HG02571 (cell line): ENCODE measurements around the gene STIM2.
"Not testable (repeated sequence)": the region's sequence is repeated elsewhere in the genome, so short reads cannot be mapped to it uniquely, and the experiment has no call there.

ENCODE experiments used
- ATAC-seq: cut with Tn5 transposase; IDR thresholded peaks from one replicate; pipeline ENCODE4 v1.9.1; 2021; ENCODE audit warnings: mild to moderate bottlenecking, moderate library complexity; ENCODE audit not compliant: unreplicated experiment

Gene STIM2

GRCh38 chr4:26860157-26860921 lies at the start of gene STIM2:
Gene STIM2 (plus strand): TSS chr4:26860841.
- peak; percentile 55 for ATAC-seq

- ATAC-seq, result not testable (repeated sequence)
Measured at GRCh38 chr4:26811571-26811970, 49.1 kb upstream of the STIM2 start.

GRCh38 chr4:26812049-26812714 lies 48.5 kb upstream of the STIM2 start:
- no peak for ATAC-seq

- ATAC-seq, result no peak
Measured at GRCh38 chr4:26813698-26814097, 46.9 kb upstream of the STIM2 start.

- no peak for ATAC-seq
Measured at GRCh38 chr4:26815199-26815598, 45.4 kb upstream of the STIM2 start.

GRCh38 chr4:26815706-26816105 lies 44.9 kb upstream of the STIM2 start:
- ATAC-seq, result no peak

- no peak for ATAC-seq
Measured at GRCh38 chr4:26819026-26819425, 41.6 kb upstream of the STIM2 start.

- no peak for ATAC-seq
Measured at GRCh38 chr4:26819478-26820095, 41.1 kb upstream of the STIM2 start.

GRCh38 chr4:26820346-26820745 lies 40.3 kb upstream of the STIM2 start:
- ATAC-seq, result no peak

- ATAC-seq, result no peak
Measured at GRCh38 chr4:26821031-26821430, 39.6 kb upstream of the STIM2 start.

- no peak for ATAC-seq
Measured at GRCh38 chr4:26821677-26822503, 38.8 kb upstream of the STIM2 start.

GRCh38 chr4:26822546-26822945 lies 38.1 kb upstream of the STIM2 start:
- ATAC-seq, result peak; percentile 58

- ATAC-seq, result not testable (repeated sequence)
Measured at GRCh38 chr4:26822974-26823373, 37.7 kb upstream of the STIM2 start.

- ATAC-seq, result no peak
Measured at GRCh38 chr4:26823583-26823982, 37.1 kb upstream of the STIM2 start.

- no peak for ATAC-seq
Measured at GRCh38 chr4:26824667-26825066, 36.0 kb upstream of the STIM2 start.

- peak; percentile 73 for ATAC-seq
Measured at GRCh38 chr4:26826721-26827120, 33.9 kb upstream of the STIM2 start.

GRCh38 chr4:26827336-26827735 lies 33.3 kb upstream of the STIM2 start:
- ATAC-seq, result not testable (repeated sequence)

- ATAC-seq, result no peak
Measured at GRCh38 chr4:26827798-26828197, 32.8 kb upstream of the STIM2 start.

GRCh38 chr4:26829018-26829417 lies 31.6 kb upstream of the STIM2 start:
- ATAC-seq, result no peak

GRCh38 chr4:26830033-26830432 lies 30.6 kb upstream of the STIM2 start:
- ATAC-seq, result no peak

- no peak for ATAC-seq
Measured at GRCh38 chr4:26830701-26831100, 29.9 kb upstream of the STIM2 start.
